Esophagus squamous epithelium (tissue), 4 donors: ENCODE measurements around the gene SMYD3.

Experiments
- CTCF ChIP-seq, 6 experiments: fragments of 450-650 bp in 4 of 6; fragments of 200-600 bp in 2 of 6; sonication (generic) in 2 of 6; IDR thresholded peaks; one replicate each; pipeline ENCODE4 v1.5.1; 2016 to 2019; ENCODE audit warnings: antibody characterized with exemption in 6 of 6, mild to moderate bottlenecking in 4 of 6, moderate library complexity in 4 of 6
- POLR2A ChIP-seq, 4 donors: fragments of 450-650 bp; IDR thresholded peaks; one replicate each; pipeline ENCODE4 v1.6.1; 2017; ENCODE audit warnings: antibody characterized with exemption in 4 of 4, mild to moderate bottlenecking in 4 of 4, moderate library complexity in 3 of 4

GRCh38 chr1:246291127-246291526, 216.0 kb downstream of the SMYD3 start:
- TF ChIP-seq CTCF (IDR thresholded peaks at IDR 0.05) = no peak
- TF ChIP-seq POLR2A (IDR thresholded peaks at IDR 0.05) = no peak
